ENCODE measurements around the gene KCND1.

DNA sequence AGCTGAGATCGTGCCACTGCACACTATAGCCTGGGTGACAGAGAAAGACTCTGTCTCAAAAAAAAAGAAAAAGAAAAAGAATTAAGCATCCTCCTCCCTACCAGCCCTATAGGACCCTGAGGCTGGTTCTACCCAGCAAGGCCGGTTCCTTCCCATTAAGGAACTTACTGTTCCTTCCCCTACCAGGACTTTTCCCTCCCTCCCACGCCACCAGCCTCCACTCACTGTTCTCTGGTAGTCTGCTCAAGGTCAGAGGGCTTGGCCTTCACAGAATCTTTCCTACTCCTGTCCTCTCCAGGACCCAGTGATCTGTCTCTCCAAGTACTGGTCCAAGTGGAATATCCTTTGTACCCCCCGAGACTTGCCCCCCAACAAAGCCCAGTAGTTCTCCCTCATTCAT lies 29.0 kb upstream of the KCND1 start:
- TF ChIP-seq, protein P1, sequence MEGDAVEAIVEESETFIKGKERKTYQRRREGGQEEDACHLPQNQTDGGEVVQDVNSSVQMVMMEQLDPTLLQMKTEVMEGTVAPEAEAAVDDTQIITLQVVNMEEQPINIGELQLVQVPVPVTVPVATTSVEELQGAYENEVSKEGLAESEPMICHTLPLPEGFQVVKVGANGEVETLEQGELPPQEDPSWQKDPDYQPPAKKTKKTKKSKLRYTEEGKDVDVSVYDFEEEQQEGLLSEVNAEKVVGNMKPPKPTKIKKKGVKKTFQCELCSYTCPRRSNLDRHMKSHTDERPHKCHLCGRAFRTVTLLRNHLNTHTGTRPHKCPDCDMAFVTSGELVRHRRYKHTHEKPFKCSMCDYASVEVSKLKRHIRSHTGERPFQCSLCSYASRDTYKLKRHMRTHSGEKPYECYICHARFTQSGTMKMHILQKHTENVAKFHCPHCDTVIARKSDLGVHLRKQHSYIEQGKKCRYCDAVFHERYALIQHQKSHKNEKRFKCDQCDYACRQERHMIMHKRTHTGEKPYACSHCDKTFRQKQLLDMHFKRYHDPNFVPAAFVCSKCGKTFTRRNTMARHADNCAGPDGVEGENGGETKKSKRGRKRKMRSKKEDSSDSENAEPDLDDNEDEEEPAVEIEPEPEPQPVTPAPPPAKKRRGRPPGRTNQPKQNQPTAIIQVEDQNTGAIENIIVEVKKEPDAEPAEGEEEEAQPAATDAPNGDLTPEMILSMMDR (IDR thresholded peaks at IDR 0.05; ENCODE audit: low read length): no peak
- no peak for TF ChIP-seq EZH2 (optimal IDR thresholded peaks at IDR 0.05; ENCODE audit: low read depth, low read length)
- no peak for TF ChIP-seq EZH2phosphoT487 (IDR thresholded peaks at IDR 0.05; ENCODE audit: low read length)

All from MM.1S (cell line).